WTC11 (cell line): Measurements from ENCODE around the gene SLBP. TPM values are rescaled to one million over a fixed set of nuclear protein-coding genes. Genes with fewer than 3 reads are reported as not detected.

Experiments used
- AR ChIP-seq: fragments of 250-450 bp; sonication (Bioruptor Pico); IDR thresholded peaks from 2 replicates; pipeline ENCODE4 v1.9.0; 2021; ENCODE audit warnings: mild to moderate bottlenecking
- CBFB ChIP-seq: sonication (generic); formaldehyde crosslinking; IDR thresholded peaks from 2 replicates; pipeline ENCODE4 v1.8.1; 2022; ENCODE audit warnings: mild to moderate bottlenecking, low read depth, missing genetic modification reagents
- ESRRA ChIP-seq: sonication (generic); formaldehyde crosslinking; IDR thresholded peaks from 2 replicates; pipeline ENCODE4 v1.8.1; 2022; ENCODE audit warnings: mild to moderate bottlenecking, missing genetic modification reagents, borderline replicate concordance
- ETV6 ChIP-seq: sonication (generic); formaldehyde crosslinking; IDR thresholded peaks from 2 replicates; pipeline ENCODE4 v1.8.1; 2022; ENCODE audit warnings: mild to moderate bottlenecking, missing genetic modification reagents
- GABPB1 ChIP-seq: sonication (generic); formaldehyde crosslinking; IDR thresholded peaks from 2 replicates; pipeline ENCODE4 v1.8.1; 2023; ENCODE audit warnings: mild to moderate bottlenecking, missing genetic modification reagents
- GTF2I ChIP-seq: fragments of 250-450 bp; sonication (Bioruptor Pico); conservative IDR thresholded peaks from 2 replicates; pipeline ENCODE4 v1.4.0; 2021; ENCODE audit warnings: mild to moderate bottlenecking
- JAZF1 ChIP-seq: fragments of 250-450 bp; sonication (Bioruptor Pico); IDR thresholded peaks from 2 replicates; pipeline ENCODE4 v1.9.0; 2021; ENCODE audit warnings: moderate library complexity, mild to moderate bottlenecking, inconsistent platforms
- JUN ChIP-seq: sonication (generic); formaldehyde crosslinking; IDR thresholded peaks from 2 replicates; pipeline ENCODE4 v1.8.0; 2023; ENCODE audit warnings: mild to moderate bottlenecking, missing genetic modification reagents
- MXD4 ChIP-seq: fragments of 250-450 bp; sonication (Bioruptor Pico); IDR thresholded peaks from 2 replicates; pipeline ENCODE4 v1.8.0; 2021; ENCODE audit warnings: mild to moderate bottlenecking, moderate library complexity, borderline replicate concordance
- MYBL2 ChIP-seq: sonication (generic); formaldehyde crosslinking; IDR thresholded peaks from 2 replicates; pipeline ENCODE4 v1.8.1; 2023; ENCODE audit warnings: mild to moderate bottlenecking, moderate library complexity, missing genetic modification reagents
- NFYB ChIP-seq: sonication (generic); formaldehyde crosslinking; conservative IDR thresholded peaks from 2 replicates; pipeline ENCODE4 v1.8.0; 2022; ENCODE audit warnings: low read depth, missing genetic modification reagents
- NR2C2 ChIP-seq: sonication (generic); formaldehyde crosslinking; IDR thresholded peaks from 2 replicates; pipeline ENCODE4 v1.8.0; 2022; ENCODE audit warnings: mild to moderate bottlenecking, missing genetic modification reagents
- NR3C1 ChIP-seq: sonication (generic); formaldehyde crosslinking; conservative IDR thresholded peaks from 2 replicates; pipeline ENCODE4 v1.8.1; 2023; ENCODE audit warnings: low read depth, mild to moderate bottlenecking, missing genetic modification reagents
- RELA ChIP-seq: sonication (generic); formaldehyde crosslinking; IDR thresholded peaks from 2 replicates; pipeline ENCODE4 v1.8.1; 2022; ENCODE audit warnings: missing genetic modification reagents, mild to moderate bottlenecking, borderline replicate concordance
- STAT6 ChIP-seq: sonication (generic); formaldehyde crosslinking; conservative IDR thresholded peaks from 2 replicates; pipeline ENCODE4 v1.8.1; 2023; ENCODE audit warnings: mild to moderate bottlenecking, low read depth, missing genetic modification reagents, moderate library complexity
- TEAD1 ChIP-seq: sonication (generic); formaldehyde crosslinking; IDR thresholded peaks from 2 replicates; pipeline ENCODE4 v1.8.0; 2022; ENCODE audit warnings: mild to moderate bottlenecking, missing genetic modification reagents
- TP53 ChIP-seq: sonication (generic); formaldehyde crosslinking; IDR thresholded peaks from 2 replicates; pipeline ENCODE4 v1.8.1; 2023; ENCODE audit warnings: mild to moderate bottlenecking, missing genetic modification reagents
- ZNF416 ChIP-seq: fragments of 250-450 bp; sonication (Bioruptor Pico); IDR thresholded peaks from 2 replicates; pipeline ENCODE4 v1.9.0; 2021; ENCODE audit warnings: mild to moderate bottlenecking, inconsistent platforms
- ZNF512 ChIP-seq: sonication (generic); formaldehyde crosslinking; IDR thresholded peaks from 2 replicates; pipeline ENCODE4 v1.8.1; 2022; ENCODE audit warnings: missing genetic modification reagents, borderline replicate concordance
- total RNA-seq: library from RNA; stranded (reverse); gene quantifications from 3 replicates; pipeline ENCODE4 v1.2.3, GENCODE V29; 2021
- TF ChIP-seq, protein P1 (sequence below): sonication (generic); formaldehyde crosslinking; IDR thresholded peaks from 2 replicates; pipeline ENCODE4 v1.8.0; 2022; ENCODE audit warnings: mild to moderate bottlenecking, missing genetic modification reagents
- TF ChIP-seq, protein P2 (sequence below): sonication (generic); formaldehyde crosslinking; IDR thresholded peaks from 2 replicates; pipeline ENCODE4 v1.8.0; 2022; ENCODE audit warnings: missing genetic modification reagents
- TF ChIP-seq, protein P3 (sequence below): fragments of 250-450 bp; sonication (Bioruptor Pico); IDR thresholded peaks from 2 replicates; pipeline ENCODE4 v1.9.0; 2021; ENCODE audit warnings: mild to moderate bottlenecking, borderline replicate concordance

SLBP gene
- total RNA-seq, 1 experiment from 2014 or later: 40.2 TPM

GRCh38 chr4:1711571-1712215 is 426 bp downstream of the SLBP start (continued):
- TF ChIP-seq ZNF512 (CRISPR knock-in tag): no peak
- TF ChIP-seq, protein P1, sequence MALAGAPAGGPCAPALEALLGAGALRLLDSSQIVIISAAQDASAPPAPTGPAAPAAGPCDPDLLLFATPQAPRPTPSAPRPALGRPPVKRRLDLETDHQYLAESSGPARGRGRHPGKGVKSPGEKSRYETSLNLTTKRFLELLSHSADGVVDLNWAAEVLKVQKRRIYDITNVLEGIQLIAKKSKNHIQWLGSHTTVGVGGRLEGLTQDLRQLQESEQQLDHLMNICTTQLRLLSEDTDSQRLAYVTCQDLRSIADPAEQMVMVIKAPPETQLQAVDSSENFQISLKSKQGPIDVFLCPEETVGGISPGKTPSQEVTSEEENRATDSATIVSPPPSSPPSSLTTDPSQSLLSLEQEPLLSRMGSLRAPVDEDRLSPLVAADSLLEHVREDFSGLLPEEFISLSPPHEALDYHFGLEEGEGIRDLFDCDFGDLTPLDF (CRISPR knock-in tag): no peak
- TF ChIP-seq CBFB: no peak
- no peak; the same call in none of the 2 replicates for TF ChIP-seq TP53 (CRISPR knock-in tag)
- TF ChIP-seq, protein P2, sequence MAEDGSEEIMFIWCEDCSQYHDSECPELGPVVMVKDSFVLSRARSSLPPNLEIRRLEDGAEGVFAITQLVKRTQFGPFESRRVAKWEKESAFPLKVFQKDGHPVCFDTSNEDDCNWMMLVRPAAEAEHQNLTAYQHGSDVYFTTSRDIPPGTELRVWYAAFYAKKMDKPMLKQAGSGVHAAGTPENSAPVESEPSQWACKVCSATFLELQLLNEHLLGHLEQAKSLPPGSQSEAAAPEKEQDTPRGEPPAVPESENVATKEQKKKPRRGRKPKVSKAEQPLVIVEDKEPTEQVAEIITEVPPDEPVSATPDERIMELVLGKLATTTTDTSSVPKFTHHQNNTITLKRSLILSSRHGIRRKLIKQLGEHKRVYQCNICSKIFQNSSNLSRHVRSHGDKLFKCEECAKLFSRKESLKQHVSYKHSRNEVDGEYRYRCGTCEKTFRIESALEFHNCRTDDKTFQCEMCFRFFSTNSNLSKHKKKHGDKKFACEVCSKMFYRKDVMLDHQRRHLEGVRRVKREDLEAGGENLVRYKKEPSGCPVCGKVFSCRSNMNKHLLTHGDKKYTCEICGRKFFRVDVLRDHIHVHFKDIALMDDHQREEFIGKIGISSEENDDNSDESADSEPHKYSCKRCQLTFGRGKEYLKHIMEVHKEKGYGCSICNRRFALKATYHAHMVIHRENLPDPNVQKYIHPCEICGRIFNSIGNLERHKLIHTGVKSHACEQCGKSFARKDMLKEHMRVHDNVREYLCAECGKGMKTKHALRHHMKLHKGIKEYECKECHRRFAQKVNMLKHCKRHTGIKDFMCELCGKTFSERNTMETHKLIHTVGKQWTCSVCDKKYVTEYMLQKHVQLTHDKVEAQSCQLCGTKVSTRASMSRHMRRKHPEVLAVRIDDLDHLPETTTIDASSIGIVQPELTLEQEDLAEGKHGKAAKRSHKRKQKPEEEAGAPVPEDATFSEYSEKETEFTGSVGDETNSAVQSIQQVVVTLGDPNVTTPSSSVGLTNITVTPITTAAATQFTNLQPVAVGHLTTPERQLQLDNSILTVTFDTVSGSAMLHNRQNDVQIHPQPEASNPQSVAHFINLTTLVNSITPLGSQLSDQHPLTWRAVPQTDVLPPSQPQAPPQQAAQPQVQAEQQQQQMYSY (CRISPR knock-in tag): no peak
- TF ChIP-seq NR2C2 (CRISPR knock-in tag): no peak
- TF ChIP-seq, protein P3, sequence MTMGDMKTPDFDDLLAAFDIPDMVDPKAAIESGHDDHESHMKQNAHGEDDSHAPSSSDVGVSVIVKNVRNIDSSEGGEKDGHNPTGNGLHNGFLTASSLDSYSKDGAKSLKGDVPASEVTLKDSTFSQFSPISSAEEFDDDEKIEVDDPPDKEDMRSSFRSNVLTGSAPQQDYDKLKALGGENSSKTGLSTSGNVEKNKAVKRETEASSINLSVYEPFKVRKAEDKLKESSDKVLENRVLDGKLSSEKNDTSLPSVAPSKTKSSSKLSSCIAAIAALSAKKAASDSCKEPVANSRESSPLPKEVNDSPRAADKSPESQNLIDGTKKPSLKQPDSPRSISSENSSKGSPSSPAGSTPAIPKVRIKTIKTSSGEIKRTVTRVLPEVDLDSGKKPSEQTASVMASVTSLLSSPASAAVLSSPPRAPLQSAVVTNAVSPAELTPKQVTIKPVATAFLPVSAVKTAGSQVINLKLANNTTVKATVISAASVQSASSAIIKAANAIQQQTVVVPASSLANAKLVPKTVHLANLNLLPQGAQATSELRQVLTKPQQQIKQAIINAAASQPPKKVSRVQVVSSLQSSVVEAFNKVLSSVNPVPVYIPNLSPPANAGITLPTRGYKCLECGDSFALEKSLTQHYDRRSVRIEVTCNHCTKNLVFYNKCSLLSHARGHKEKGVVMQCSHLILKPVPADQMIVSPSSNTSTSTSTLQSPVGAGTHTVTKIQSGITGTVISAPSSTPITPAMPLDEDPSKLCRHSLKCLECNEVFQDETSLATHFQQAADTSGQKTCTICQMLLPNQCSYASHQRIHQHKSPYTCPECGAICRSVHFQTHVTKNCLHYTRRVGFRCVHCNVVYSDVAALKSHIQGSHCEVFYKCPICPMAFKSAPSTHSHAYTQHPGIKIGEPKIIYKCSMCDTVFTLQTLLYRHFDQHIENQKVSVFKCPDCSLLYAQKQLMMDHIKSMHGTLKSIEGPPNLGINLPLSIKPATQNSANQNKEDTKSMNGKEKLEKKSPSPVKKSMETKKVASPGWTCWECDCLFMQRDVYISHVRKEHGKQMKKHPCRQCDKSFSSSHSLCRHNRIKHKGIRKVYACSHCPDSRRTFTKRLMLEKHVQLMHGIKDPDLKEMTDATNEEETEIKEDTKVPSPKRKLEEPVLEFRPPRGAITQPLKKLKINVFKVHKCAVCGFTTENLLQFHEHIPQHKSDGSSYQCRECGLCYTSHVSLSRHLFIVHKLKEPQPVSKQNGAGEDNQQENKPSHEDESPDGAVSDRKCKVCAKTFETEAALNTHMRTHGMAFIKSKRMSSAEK: no peak
- no peak for TF ChIP-seq ETV6 (CRISPR knock-in tag)
- TF ChIP-seq RELA (CRISPR knock-in tag): no peak
- no peak for TF ChIP-seq NFYB (CRISPR knock-in tag)
- TF ChIP-seq NR3C1 (CRISPR knock-in tag): no peak
- no peak for TF ChIP-seq GABPB1 (CRISPR knock-in tag)
- no peak for TF ChIP-seq JAZF1
- TF ChIP-seq AR (CRISPR knock-in tag): no peak
- no peak for TF ChIP-seq ESRRA (CRISPR knock-in tag)
- 0 out of 2 replicates have a peak, but pooled peaks have one; percentile 18 for TF ChIP-seq JUN (CRISPR knock-in tag)
- TF ChIP-seq GTF2I (CRISPR knock-in tag): no peak
- TF ChIP-seq MYBL2 (CRISPR knock-in tag): no peak
- no peak for TF ChIP-seq MXD4
- no peak for TF ChIP-seq STAT6 (CRISPR knock-in tag)
- 0 out of 2 replicates have a peak, but pooled peaks have one; percentile 54 for TF ChIP-seq TEAD1 (CRISPR knock-in tag)
- no peak for TF ChIP-seq ZNF416 (CRISPR knock-in tag)
